Panc1 (cell line): ENCODE data around the gene INPP4A. TPM values are rescaled to one million over a fixed set of nuclear protein-coding genes. Genes with fewer than 3 reads are reported as not detected.

ENCODE experiments used
- ATAC-seq: fragments of 200-7000 bp; cut with Tn5 transposase; 2 replicates; pipeline ENCODE4 v1.9.1; 2020; ENCODE audit warnings: mild to moderate bottlenecking, moderate library complexity
- BruUV-seq: library from RNA; stranded (reverse); fragments of 400-500 nt; replicated peaks from 2 replicates; lab custom pipeline; 2021; lab: Mats Ljungman, UMichigan
- CTCF ChIA-PET: fragments of 300-600 bp; sonication (Branson Sonifier 250); formaldehyde crosslinking; loops from one replicate; lab custom pipeline; 2022; ENCODE audit warnings: antibody characterized with exemption; lab: Charles Lee
- POLR2A ChIA-PET: fragments of 300-600 bp; sonication (Branson Sonifier 250); formaldehyde crosslinking; loops from one replicate; lab custom pipeline; 2022; ENCODE audit warnings: antibody characterized with exemption; lab: Charles Lee
- DNase-seq: peaks from one replicate; pipeline ENCODE4 v3.0.0-alpha.2; 2010; ENCODE audit warnings: low read depth, low spot score
- H3K27ac ChIP-seq: 2 replicates; pipeline ENCODE4 v1.5.1; 2011; ENCODE audit warnings: mild to moderate bottlenecking, low read length, inconsistent platforms
- H3K27me3 ChIP-seq: fragments of 200-500 bp; sonication (Bioruptor generic); 2 replicates; pipeline ENCODE4 v1.6.0; 2014; ENCODE audit warnings: low read length, inconsistent platforms; ENCODE audit not compliant: control insufficient read depth, insufficient read depth
- H3K36me3 ChIP-seq: fragments of 200-500 bp; sonication (Bioruptor generic); 2 replicates; pipeline ENCODE4 v1.5.1; 2014; ENCODE audit warnings: inconsistent platforms, mild to moderate bottlenecking, low read length, moderate library complexity; ENCODE audit not compliant: control insufficient read depth, insufficient read depth
- H3K4me1 ChIP-seq: 2 replicates; pipeline ENCODE4 v1.5.1; 2011; ENCODE audit warnings: inconsistent platforms, mild to moderate bottlenecking, low read length, moderate library complexity; ENCODE audit not compliant: control insufficient read depth, insufficient read depth
- H3K4me3 ChIP-seq, 2 experiments: 2 replicates each; pipeline ENCODE4 v1.5.1; 2011 to 2012; ENCODE audit warnings: low read depth in 2 of 2, low read length in 2 of 2, mild to moderate bottlenecking in 2 of 2, inconsistent platforms in 1 of 2, moderate library complexity in 1 of 2
- H3K9me3 ChIP-seq: fragments of 200-500 bp; sonication (Bioruptor generic); 2 replicates; pipeline ENCODE4 v1.5.1; 2014; ENCODE audit warnings: low read depth, mild to moderate bottlenecking, inconsistent platforms, low read length, moderate library complexity; ENCODE audit not compliant: control insufficient read depth, insufficient read depth
- CTCF ChIP-seq: fragments of 450-650 bp; IDR thresholded peaks from 2 replicates; pipeline ENCODE4 v1.5.1; 2017; ENCODE audit warnings: mild to moderate bottlenecking
- POLR2AphosphoS5 ChIP-seq: IDR thresholded peaks from 2 replicates; pipeline ENCODE4 v1.6.1; 2012; ENCODE audit warnings: mild to moderate bottlenecking, low read depth, low read length, moderate library complexity
- REST ChIP-seq, 2 experiments: IDR thresholded peaks; 2 replicates each; pipeline ENCODE4 v1.6.1; 2011 to 2012; ENCODE audit warnings: low read depth in 2 of 2, control low read depth in 1 of 2, low read length in 1 of 2, mild to moderate bottlenecking in 1 of 2, moderate library complexity in 1 of 2; ENCODE audit not compliant: insufficient read depth in 1 of 2
- SIN3A ChIP-seq: IDR thresholded peaks from 2 replicates; pipeline ENCODE4 v1.6.1; 2012; ENCODE audit warnings: low read depth, mild to moderate bottlenecking, low read length, moderate library complexity, borderline replicate concordance; ENCODE audit not compliant: insufficient read depth
- TCF7L2 ChIP-seq: IDR thresholded peaks from 2 replicates; pipeline ENCODE4 v1.6.1; 2011; ENCODE audit warnings: mild to moderate bottlenecking, low read depth, low read length, inconsistent platforms
- in situ Hi-C: cut with HindIII; loops from 2 replicates; pipeline ENCODE4 v1.10.0; 2016; ENCODE audit warnings: low sequenced_read_pairs, low pct_unique_long_range_greater_than_20kb
- intact Hi-C: fragments of 100-400 bp; cut with micrococcal nuclease; formaldehyde crosslinking; loops from one replicate; pipeline ENCODE4 v1.10.0; 2022; ENCODE audit not compliant: unreplicated experiment
- total RNA-seq: library from RNA; stranded (reverse); gene quantifications from one replicate; pipeline ENCODE4 v1.2.1, GENCODE V29; 2021; ENCODE audit not compliant: unreplicated experiment

INPP4A gene
- total RNA-seq, 1 experiment from 2014 or later = 22.9 TPM

GRCh38 chr2:98468621-98469236 lies 24.1 kb downstream of the INPP4A start:
- ATAC-seq (no peak), DNase-seq (no peak)
- Histone ChIP-seq H3K4me3 (no peak overlapping the region), H3K27me3 (no peaks in the 10 kb centered on the region), H3K27ac (no peak overlapping the region), H3K4me1 (no peaks in the 10 kb centered on the region), H3K36me3 (no peaks in the 10 kb centered on the region), H3K9me3 (no peaks in the 10 kb centered on the region)
- POLR2A ChIA-PET = interaction anchor here (0.5 kb wide), 1 partner anchor 12 kb away, joined by 4 read pairs; no protein-coding TSS in a partner anchor
- in situ Hi-C loops (no loop called here), intact Hi-C loops (no loop called here)
- CTCF ChIA-PET = no interaction called here
- BruUV-seq = no TSS peak
- TF ChIP-seq REST (IDR thresholded peaks at IDR 0.05; ENCODE audit: insufficient read depth in 1 of 2, low read depth in 2 of 2, low read length in 1 of 2) = no peak
- no peak for TF ChIP-seq CTCF
- no peak for TF ChIP-seq POLR2AphosphoS5
- TF ChIP-seq SIN3A = no peak
- TF ChIP-seq TCF7L2 = no peak

GRCh38 chr2:98469862-98470544 lies 25.3 kb downstream of the INPP4A start:
- ATAC-seq (no peak), DNase-seq (no peak)
- H3K36me3 ChIP-seq = no peaks in the 10 kb centered on the region
- no peak overlapping the region for H3K4me3 ChIP-seq
- POLR2A ChIA-PET = no interaction called here
- H3K27me3 ChIP-seq = no peaks in the 10 kb centered on the region
- intact Hi-C loops = no loop called here
- no peaks in the 10 kb centered on the region for H3K4me1 ChIP-seq
- no peak overlapping the region for H3K27ac ChIP-seq
- in situ Hi-C loops = no loop called here
- CTCF ChIA-PET = interaction anchor here (0.8 kb wide), 1 partner anchor 48 kb away, joined by 4 read pairs; no protein-coding TSS in a partner anchor
- no peak for TF ChIP-seq POLR2AphosphoS5
- TF ChIP-seq CTCF = no peak
- no peak for TF ChIP-seq SIN3A
- TF ChIP-seq TCF7L2 = no peak
- TF ChIP-seq REST (IDR thresholded peaks at IDR 0.05; ENCODE audit: insufficient read depth in 1 of 2, low read depth in 2 of 2, low read length in 1 of 2) = no peak
- BruUV-seq = no TSS peak
- no peaks in the 10 kb centered on the region for H3K9me3 ChIP-seq
